Osteocyte (in vitro differentiated cells): Measurements from ENCODE around the gene TMEM123. TPM values are rescaled to one million over a fixed set of nuclear protein-coding genes. Genes with fewer than 3 reads are reported as not detected.

Source experiments
- DNase-seq: peaks from one replicate; pipeline ENCODE4 v3.0.0; 2021; ENCODE audit warnings: mixed read lengths; ENCODE audit not compliant: unreplicated experiment; ENCODE audit errors: extremely low spot score
- H3K27ac Mint-ChIP-seq: one replicate; pipeline ENCODE4 v1.8.0; 2021; ENCODE audit warnings: mild to moderate bottlenecking, mixed read lengths; ENCODE audit not compliant: unreplicated experiment
- H3K27me3 Mint-ChIP-seq: one replicate; pipeline ENCODE4 v1.8.0; 2021; ENCODE audit warnings: mixed read lengths; ENCODE audit not compliant: unreplicated experiment
- H3K36me3 Mint-ChIP-seq: one replicate; pipeline ENCODE4 v1.8.0; 2021; ENCODE audit warnings: mixed read lengths; ENCODE audit not compliant: unreplicated experiment
- H3K4me1 Mint-ChIP-seq: one replicate; pipeline ENCODE4 v1.8.0; 2021; ENCODE audit warnings: mixed read lengths; ENCODE audit not compliant: unreplicated experiment
- H3K4me3 Mint-ChIP-seq: one replicate; pipeline ENCODE4 v1.8.0; 2021; ENCODE audit warnings: mild to moderate bottlenecking, moderate library complexity, mixed read lengths; ENCODE audit not compliant: unreplicated experiment
- H3K9me3 Mint-ChIP-seq: one replicate; pipeline ENCODE4 v1.8.0; 2021; ENCODE audit warnings: mixed read lengths; ENCODE audit not compliant: unreplicated experiment
- total RNA-seq: library from RNA; stranded (reverse); gene quantifications from 2 replicates; pipeline ENCODE4 v1.2.1, GENCODE V29; 2021
- TF ChIP-seq, protein P1 (sequence below): fragments of 200-600 bp; sonication (generic); IDR thresholded peaks from 2 replicates; pipeline ENCODE4 v1.5.0; 2021; ENCODE audit warnings: antibody characterized with exemption, mild to moderate bottlenecking, moderate library complexity

Gene TMEM123
- total RNA-seq, 1 donor from 2014 or later, result 250 TPM

DNA sequence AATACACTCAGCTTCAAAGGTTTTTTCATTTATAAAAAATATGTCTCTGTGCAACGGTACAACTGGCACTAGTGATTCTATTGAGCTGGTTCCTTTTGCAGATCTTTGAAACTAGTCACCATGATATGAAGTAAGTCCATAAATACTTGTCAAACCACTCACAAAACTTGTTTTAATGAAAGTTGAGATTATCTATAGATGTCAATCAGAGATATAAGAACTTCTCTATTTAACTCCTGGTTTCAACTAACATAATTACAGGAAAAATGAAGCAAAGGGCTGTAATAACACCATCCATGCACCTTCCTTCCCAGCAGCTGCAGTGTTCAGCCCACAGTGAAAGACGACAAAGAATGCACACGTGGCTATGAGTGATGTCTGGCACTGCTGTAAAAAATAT, 44.7 kb downstream of the TMEM123 start:
- no peak overlapping the region for H3K4me3 Mint-ChIP-seq
- TF ChIP-seq, protein P1, sequence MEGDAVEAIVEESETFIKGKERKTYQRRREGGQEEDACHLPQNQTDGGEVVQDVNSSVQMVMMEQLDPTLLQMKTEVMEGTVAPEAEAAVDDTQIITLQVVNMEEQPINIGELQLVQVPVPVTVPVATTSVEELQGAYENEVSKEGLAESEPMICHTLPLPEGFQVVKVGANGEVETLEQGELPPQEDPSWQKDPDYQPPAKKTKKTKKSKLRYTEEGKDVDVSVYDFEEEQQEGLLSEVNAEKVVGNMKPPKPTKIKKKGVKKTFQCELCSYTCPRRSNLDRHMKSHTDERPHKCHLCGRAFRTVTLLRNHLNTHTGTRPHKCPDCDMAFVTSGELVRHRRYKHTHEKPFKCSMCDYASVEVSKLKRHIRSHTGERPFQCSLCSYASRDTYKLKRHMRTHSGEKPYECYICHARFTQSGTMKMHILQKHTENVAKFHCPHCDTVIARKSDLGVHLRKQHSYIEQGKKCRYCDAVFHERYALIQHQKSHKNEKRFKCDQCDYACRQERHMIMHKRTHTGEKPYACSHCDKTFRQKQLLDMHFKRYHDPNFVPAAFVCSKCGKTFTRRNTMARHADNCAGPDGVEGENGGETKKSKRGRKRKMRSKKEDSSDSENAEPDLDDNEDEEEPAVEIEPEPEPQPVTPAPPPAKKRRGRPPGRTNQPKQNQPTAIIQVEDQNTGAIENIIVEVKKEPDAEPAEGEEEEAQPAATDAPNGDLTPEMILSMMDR, result no peak
- peaks cover 8% of the 10 kb centered on the region for H3K4me1 Mint-ChIP-seq
- no peaks in the 10 kb centered on the region for H3K27me3 Mint-ChIP-seq
- no peaks in the 10 kb centered on the region for H3K9me3 Mint-ChIP-seq
- no peak for DNase-seq
- H3K36me3 Mint-ChIP-seq, result peaks cover 20% of the 10 kb centered on the region
- no peak overlapping the region for H3K27ac Mint-ChIP-seq

DNA sequence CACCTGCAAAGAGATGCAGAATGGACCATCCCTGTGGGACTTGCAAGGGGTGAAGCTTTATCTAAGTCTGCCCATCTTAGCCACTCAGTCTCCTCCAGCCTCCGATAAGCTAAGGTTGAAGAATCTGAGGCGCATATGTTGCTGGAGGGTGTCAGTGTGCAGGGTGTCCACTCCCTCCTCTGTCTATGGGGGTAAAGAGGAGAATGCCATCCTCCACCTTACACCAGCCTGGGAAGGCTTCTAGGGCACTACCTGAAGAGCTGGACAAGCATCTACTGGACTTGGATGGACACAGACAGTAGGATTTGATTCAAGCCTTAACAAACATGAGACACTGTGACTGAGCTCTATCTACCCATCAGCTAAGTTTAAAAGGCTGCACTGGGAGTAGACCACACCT, 46.5 kb downstream of the TMEM123 start:
- no peak for DNase-seq
- H3K27ac Mint-ChIP-seq, result no peak overlapping the region
- no peak overlapping the region for H3K4me3 Mint-ChIP-seq
- TF ChIP-seq, protein P1, result no peak
- peaks cover 8% of the 10 kb centered on the region for H3K4me1 Mint-ChIP-seq
- H3K27me3 Mint-ChIP-seq, result no peaks in the 10 kb centered on the region
- H3K36me3 Mint-ChIP-seq, result peaks cover 28% of the 10 kb centered on the region
- H3K9me3 Mint-ChIP-seq, result no peaks in the 10 kb centered on the region

DNA sequence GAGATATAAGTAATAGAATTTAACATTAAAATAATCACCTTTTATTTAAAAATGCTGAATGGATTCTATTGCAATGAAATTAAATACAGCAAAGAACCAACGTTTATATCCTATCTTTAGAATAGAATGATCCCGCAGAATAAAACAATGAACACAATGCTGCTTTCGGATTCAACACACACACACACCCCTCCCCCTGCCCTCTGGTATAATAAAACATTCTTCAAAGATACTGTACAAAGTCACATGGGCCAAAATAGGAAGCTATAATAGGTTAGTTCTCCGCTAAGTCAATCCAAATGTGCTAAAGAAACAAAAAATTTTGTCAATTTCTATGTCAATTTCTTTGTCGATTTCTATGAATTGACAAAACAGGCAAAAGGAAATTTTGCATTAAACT, 47.1 kb downstream of the TMEM123 start:
- TF ChIP-seq, protein P1, result no peak
- Mint-ChIP-seq H3K27ac (no peak overlapping the region), H3K27me3 (no peaks in the 10 kb centered on the region), H3K36me3 (peaks cover 31% of the 10 kb centered on the region), H3K4me1 (peaks cover 7% of the 10 kb centered on the region), H3K9me3 (no peaks in the 10 kb centered on the region), H3K4me3 (no peak overlapping the region)
- no peak for DNase-seq

DNA sequence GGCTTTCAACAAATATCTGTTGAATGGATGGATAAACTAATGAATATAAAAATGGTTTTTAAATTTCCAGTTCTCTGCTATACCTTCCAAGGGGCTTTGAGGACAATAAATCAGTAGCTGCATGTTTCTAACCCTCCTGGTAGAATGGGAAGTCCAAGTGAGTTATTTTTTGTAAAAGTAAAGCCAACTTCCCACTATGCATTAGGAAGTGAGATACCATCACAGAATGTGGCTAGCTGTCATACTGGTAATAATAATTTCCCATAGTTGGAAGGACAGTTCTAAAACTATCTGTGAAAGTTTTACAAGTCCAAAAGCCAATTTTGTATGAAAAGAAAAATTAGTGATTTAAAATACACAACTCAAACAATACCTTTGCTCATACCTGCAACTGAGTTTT, 50.0 kb downstream of the TMEM123 start:
- H3K36me3 Mint-ChIP-seq, result peaks cover 44% of the 10 kb centered on the region
- no peak overlapping the region for H3K4me3 Mint-ChIP-seq
- TF ChIP-seq, protein P1, result no peak
- no peak overlapping the region for H3K27ac Mint-ChIP-seq
- DNase-seq, result no peak
- H3K4me1 Mint-ChIP-seq, result peaks cover 2% of the 10 kb centered on the region
- no peaks in the 10 kb centered on the region for H3K9me3 Mint-ChIP-seq
- H3K27me3 Mint-ChIP-seq, result no peaks in the 10 kb centered on the region

DNA sequence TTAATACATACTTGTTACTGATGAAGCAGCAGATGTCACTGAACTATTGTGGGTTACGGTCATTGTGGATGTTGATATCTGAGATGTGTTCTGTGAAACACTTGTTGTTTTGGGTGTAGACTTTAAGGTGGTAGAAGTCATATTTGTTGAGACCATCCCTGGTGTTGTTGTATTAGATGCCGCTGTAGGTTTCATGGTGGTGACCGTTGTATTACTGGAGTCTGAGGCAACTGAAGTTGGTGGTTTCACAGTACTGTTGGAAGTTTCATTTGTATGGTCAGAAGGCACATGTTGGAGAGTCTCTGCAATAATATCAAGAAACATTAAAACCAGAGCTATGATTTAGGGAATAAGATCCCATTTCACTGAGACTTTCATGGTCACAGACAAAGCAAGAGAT, 50.7 kb downstream of the TMEM123 start:
- Mint-ChIP-seq H3K4me1 (peaks cover 8% of the 10 kb centered on the region), H3K27ac (no peak overlapping the region), H3K36me3 (peaks cover 41% of the 10 kb centered on the region), H3K27me3 (no peaks in the 10 kb centered on the region), H3K9me3 (no peaks in the 10 kb centered on the region), H3K4me3 (no peak overlapping the region)
- DNase-seq, result no peak
- TF ChIP-seq, protein P1, result no peak
